ENCODE measurements around the gene ERGIC3.
"Not testable (repeated sequence)": the region's sequence is repeated elsewhere in the genome, so short reads cannot be mapped to it uniquely, and the experiment has no call there.

The ERGIC3 gene

DNA sequence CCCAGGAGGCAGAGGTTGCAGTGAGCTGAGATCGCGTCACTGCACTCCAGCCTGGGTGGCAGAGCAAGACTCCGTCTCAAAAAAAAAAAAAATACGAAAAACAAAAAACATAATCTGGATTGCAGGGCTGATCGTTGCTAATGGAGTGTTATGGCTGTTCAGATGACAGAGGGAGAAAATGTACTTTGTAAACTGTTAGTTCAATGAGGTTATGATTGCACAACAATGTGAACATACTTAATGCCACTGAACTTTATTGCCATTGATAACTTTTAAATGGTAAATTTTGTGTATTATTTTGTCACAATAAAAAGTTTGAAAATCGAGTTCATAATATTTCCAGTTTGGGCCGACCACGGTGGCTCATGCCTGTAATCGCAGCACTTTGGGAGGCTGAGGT lies 22.9 kb upstream of the ERGIC3 start:
- no peak for DNase-seq

DNA sequence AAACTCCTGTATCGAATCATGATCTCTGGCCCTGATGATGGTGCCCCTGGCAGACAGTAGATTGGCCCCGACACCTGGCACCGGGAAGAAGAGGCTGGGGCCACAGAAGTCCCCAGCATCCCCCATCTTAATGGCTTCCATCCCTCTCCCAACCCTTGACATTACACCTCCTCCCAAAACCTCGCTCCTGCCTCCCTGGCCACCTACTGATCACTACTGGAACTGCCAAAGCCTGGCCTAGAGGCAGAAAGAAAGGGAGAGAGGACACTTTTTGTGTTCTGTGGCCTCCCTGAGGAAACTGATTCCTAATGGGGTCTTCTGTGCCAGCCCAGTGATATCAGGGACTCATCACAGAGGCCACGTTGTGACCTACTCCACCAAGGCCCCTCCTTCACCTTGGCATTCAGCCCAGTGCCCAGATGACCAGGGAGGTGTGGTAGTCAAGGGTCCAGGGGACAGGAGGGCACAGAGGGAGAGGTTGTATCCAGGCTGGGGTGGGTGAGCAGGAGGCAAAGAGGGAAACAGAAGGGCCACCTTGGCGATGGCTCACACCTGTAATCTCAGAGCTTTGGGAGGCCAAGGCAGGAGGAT lies 18.5 kb upstream of the ERGIC3 start:
- DNase-seq = no peak

DNA sequence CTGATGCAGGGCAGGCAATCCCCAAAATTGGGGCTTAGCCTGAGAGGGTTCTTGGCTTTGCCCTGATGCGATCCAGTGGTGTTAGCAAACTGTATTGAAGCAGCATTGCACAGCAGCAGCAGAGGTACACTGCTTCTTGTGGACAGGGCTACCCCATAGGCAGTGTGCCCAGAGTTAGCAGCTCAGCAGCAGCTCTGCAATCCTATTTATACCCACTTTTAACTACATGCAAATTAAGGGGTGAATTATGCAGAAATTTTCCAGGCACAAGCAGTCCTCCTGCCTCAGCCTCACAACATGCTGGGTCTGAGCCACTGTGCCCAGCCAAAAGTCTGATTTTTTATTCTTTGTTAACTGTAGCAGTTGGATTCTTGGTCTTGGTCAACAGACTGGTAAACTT lies 16.2 kb upstream of the ERGIC3 start:
- DNase-seq = no peak

DNA sequence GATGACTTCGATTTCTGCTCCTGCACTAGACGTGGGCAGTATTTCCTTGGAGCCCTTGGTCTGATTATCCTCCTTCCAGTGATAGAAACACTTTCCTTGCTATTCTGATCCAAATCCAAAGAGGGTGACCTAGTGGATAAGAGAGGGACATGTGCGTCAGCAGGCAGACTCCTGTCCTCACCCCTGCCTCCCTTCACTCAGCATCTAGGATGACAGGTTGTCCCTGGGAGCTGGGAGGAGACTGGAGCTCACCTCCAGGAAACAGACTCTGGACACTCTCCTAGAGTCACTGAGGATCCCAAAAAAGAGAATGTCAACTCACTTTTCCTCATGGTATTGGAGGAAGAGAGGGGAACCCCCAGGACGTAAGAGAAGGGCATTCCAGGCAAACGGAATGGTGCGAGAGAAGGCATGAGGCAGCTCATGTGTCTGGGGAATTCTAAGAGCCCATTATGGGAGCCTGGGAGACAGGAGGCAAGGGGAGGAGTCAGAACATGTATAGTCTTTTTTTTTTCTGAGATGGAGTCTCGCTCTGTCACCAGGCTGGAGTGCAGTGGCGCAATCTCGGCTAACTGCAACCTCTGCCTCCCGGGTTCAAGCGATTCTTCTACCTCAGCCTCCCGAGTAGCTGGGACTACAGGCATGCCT lies 14.6 kb upstream of the ERGIC3 start:
- DNase-seq = no peak

DNA sequence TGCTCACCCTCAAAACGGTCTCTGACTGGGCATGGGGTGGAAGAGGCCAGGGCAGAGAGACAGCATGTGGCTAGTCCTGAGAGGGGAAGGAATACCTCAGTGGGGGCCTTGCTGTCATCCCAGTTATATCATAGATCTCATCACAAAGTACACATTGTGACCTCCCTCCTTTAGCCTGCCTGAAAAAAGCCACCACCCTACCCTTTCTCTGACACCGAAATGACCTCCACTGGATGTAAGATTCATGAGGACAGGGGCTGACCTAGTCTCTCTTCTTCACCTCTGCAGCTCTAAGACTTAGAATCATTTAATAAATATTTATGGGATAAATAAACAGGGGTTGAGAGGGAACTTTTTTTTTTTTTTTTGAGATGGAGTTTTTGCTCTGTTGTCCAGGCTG lies 12.3 kb upstream of the ERGIC3 start, which contains the start of gene C20orf173:
Gene C20orf173, minus strand, starts transcription at position 101 of the 400 bp plus-strand sequence. CDS start 279 bp downstream, outside the sequence.
- no peak for DNase-seq

DNA sequence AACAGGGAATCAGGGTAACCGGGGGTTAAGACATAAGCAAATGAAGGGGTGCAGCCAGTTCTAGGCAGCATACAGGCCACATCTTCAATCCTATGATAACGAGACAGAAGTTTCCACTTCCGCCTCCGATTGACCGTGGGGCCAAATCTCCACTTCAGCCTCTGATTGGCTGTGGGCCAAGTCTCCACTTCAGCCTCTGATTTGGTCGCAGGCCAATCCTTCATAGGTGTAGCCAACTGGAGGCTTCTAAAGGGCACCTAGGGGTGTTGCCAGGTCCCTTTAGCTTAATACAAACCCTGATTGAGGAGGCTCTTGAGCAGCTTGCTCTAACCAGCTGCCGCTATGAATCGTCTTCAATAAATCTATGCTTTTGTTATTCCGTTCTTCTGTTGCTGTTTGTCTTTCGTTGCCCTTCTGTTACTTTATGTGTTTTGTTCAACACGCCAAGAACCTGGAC lies 2.1 kb upstream of the ERGIC3 start:
- DNase-seq = no peak

DNA sequence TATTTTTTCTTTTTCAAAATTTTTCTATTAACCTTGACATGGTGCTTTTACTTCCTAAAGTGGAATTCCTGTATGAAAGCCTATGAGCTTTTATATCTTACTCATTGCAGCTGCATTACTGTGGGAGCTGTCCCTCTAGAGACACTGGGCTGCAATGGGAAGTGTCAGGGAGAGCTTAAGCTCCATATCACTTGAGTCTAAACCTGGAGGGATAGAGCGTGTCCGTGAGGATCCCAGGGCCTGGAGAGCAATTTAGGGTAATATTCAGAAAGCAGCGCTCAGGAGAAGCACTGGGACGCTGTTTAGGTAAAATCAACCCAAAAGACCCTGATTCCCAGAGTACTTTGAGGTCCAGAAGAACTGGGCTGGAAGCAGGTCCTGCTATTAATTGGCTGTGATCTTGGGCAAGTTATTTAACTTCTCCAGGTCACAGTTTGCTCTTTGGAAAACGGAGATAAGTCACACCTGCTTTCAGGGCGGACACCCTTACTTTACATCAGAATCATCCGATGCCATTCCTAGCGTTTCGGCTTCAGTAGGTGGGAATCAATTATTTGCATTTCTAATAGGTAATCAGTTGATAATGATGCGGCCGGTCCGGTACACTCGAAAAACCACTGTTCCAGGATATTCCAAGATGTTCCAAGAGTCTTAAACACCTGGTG lies 628 bp upstream of the ERGIC3 start:
- no peak for DNase-seq

DNA sequence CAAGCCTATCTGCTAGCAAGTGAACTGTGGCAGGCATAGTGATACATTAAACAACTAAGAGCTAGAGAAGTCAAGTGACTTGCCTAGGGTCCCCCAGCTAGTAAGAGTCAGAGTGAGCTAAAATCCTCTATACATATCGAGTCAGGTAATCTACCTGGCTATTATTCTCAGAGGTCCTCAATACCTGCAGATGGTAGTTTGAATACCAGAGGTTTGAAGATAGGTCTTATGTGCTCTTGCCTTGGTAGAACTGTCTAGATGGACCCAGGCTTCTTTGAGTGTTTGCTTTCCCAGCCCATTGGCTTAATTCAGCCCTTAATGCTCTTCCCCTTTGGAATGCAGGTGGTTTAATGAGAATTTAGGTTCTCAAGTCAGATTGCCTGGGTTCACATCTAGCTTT lies 1.1 kb downstream of the ERGIC3 start:
- DNase-seq = no peak

DNA sequence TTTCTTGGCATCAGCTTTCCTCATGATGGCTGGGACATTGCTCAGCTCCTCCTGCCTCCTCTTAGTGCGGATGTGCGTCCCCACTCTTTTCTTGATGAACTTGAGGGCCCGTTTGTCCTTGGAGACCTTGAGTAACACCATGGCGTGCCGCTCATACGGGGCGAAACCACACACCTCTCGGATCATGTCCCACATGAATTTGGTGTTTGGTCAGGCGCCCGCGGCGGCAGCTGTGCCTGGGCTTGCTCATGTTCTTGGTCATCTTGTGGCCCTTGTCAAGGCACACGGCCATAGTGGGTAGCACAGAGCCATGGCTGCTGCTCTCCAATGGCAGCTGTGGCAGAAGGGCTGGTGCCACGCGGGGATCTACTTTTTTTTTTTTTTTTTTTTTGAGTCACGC lies 2.6 kb downstream of the ERGIC3 start:
- no peak for DNase-seq

DNA sequence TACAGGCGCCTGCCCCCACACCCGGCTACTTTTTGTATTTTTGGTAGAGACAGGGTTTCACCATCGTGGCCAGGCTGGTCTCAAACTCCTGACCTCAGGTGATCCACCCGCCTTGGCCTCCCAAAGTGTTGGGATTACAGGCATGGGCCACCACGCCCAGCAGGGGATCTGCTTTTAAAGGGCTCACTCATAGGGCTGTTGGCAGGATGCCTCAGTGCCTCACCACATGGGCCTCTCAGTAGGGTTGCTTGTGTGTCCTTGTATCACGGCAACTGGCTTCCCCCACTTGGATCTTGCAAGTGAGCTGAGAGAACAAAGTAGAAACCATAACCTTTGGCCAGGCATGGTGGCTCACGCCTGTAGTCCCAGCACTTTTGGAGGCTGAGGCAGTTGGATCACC lies 3.1 kb downstream of the ERGIC3 start:
- not testable (repeated sequence) for DNase-seq

DNA sequence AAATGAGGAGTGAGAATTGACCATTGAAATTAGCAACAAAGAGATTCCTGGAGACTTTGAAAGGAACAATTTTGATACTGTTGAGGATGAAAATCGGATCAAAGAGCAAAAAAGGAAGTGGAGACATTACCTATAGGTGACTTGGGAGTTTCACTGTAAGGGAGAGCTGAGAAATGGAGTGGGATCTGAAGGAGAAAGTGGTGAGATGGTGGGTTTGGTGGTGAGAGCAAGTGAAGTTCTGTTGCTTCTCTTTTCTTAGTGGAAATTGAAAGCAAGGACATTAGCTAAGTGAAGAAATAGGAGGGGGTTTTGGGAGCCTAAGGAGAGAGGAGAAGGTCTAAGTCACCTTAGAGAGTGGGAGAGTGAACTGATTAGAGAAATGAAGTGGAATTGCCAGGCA lies 4.2 kb downstream of the ERGIC3 start:
- no peak for DNase-seq

DNA sequence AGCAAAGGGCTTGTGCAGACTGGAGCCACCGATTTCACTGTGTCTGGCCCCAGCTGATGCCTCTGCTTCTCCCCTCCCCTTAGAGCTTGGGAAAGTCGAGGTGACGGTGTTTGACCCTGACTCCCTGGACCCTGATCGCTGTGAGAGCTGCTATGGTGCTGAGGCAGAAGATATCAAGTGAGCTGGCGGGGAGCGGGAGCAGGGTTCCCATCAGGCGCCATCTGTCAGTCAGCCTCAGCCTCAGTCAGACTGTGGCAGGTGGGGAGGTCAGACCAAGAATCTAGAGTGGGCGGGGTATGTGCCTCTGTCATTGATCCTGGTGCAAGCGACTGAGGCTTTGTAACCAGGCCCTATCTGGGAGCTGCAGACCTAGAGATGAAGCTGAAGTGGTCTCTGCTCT lies 5.5 kb downstream of the ERGIC3 start:
- DNase-seq = no peak

DNA sequence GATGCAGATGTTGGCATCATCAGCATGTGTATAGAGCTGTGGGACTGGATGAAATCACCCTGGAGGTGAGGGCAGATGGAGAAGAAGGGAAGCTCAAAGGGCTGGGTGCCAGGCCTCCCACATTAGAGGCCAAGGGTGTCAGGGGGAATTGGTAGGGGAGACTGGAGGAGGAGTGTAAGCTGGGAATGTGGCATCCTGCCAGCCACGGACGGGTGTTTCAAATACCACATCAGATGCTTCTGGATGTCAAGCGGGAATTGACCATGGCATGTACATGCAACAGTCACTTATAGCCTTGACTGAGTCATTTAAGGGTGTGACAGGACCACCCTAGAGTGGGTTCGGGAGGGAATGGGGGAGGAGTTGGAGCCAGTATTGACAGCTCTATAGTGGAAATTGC lies 9.6 kb downstream of the ERGIC3 start:
- DNase-seq = no peak

DNA sequence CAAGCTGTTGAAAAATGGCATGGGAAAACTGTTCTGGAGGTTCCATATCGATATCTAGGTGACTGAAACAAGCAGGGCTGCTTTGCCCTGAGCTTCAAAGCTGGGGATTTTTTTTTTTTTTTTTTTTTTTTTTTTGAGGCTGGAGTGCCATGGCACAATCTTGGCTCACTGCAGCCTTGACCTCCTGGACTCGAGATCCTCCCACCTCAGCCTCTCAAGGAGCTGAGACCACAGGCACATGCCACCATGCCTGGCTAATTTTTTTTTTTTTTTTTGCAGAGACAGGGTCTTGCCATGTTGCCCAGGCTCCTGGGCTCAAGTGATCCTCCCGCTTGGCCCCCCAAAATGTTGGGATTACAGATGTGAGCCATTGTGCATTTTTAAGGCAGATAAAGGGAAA lies 11.0 kb downstream of the ERGIC3 start:
- no peak for DNase-seq

DNA sequence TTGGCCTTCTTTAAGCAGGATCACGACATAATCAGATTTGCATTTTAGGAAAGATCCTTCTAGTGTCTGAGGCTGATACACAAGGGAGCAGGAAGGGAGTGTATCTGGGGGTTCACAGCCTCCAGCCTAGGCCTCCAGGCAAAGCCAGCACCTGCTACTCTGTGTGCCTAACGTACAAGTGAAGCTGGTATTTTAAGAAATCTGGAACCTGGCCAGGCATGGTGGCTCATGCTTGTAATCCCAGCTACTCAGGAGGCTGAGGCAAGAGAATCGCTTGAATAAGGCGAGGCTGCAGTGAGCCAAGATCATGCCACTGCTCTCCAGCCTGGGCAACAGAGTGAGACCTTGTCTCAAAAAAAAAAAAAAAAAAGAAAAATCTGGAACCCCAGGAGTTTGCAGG lies 13.6 kb downstream of the ERGIC3 start:
- not testable (repeated sequence) for DNase-seq

DNA sequence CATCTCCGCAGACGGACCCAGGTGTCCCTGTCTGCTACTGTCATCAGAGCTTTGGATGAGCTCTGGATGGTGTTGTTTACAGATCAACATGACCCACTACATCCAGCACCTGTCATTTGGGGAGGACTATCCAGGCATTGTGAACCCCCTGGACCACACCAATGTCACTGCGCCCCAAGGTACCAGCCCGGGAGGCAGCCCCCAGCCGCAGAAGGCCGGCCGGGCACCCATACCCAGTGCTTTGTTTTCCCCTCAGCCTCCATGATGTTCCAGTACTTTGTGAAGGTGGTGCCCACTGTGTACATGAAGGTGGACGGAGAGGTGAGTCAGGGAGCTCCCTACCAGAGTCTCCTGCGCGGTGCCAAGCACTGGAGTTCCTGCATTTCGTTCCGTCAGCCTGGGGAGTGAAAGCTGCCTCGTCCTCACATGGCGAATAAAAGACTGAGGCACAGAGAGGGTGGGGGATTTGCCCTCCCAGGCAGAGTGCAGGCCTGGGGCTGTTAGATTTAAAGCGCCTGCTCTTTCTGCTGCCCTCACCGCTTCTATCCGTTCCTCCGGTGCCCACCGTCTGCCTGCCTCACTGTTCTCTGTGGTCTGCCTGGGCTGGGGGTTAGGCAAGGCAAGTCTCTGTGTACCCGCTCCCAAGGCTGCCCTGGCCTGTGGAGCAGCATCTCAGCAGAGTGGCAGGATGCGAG lies 14.2 kb downstream of the ERGIC3 start:
- DNase-seq = no peak

DNA sequence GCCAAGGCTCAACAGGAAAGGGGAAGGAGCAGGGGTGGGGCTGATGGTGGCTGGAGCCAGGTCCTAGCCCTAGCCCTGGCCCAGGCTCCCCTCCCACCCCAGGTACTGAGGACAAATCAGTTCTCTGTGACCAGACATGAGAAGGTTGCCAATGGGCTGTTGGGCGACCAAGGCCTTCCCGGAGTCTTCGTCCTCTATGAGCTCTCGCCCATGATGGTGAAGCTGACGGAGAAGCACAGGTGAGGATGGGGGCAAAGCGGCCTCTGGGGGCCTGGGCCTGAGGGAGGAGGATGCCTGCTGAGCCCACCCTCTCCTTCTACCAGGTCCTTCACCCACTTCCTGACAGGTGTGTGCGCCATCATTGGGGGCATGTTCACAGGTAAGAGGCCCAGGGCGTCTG lies 15.0 kb downstream of the ERGIC3 start:
- DNase-seq = no peak

DNA sequence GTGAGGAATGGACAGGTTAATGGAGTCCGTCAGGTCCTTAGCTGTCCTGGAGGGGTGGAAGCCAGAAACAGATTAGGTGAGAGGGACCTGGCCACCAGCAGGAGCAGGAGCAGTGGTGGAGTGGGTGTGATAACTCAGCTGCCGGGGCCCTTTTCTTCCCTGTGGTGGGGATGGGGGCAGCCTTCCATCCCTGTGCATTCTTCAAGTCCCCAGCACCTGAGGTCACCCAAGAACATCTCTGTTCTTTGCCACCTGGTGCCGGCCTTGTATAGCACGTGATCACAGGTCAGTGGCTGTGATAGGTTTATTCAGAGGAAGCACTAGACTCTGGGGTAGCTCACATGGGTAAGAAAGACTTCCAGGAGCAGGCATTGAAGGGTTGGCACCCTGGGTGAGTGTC lies 16.6 kb downstream of the ERGIC3 start:
- no peak for DNase-seq

DNA sequence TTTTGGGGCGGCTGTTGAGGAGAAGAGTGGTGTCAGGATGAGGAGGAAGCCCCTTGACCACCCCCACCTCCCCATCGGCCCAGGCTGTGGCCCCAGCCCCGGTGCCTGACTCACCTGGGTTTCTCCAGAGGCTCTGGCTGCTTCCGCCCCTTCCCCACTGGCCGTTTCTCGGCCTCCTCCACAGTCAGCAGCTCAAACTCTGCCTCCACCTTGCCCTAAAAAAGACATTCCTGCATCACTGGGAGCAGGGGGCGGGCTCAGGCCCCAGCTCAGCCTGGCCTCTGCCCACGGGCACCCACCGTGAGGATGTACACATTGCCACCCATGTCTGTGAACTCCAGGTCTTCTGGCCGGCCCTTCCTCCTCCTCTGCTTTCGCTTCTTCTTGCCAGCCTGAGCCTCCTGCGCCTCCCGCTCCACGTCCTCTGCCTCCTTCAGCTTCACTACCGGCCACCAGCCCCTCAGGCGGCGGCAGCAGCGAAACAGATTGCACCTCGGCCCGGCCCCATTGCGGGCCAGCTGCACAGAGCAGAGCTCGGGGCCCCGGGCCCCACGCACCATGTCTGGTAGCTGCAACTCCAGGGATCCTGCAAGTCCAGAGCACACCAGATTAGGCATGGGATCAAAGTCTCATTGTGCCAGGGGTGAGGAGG lies 17.3 kb downstream of the ERGIC3 start:
- no peak for DNase-seq

DNA sequence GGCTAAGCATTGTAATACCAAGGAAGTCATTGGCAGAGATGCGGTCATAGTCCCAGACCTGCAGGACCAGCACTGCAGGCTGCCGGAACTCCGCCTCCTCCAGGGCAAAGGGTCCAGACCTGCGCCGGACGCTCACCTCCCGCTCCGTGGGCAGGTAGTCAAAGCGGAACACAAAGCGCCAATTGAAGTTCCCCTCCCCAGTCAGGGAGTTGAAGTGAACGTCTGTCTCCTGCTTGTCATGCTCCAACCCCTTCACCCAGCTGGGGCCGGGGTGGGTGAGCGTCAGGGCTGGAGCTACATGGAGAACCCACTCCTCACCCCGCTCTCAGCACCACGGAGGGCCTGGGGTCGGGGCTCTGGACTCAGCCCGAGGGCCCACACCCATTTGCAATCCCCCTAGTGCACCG lies 18.2 kb downstream of the ERGIC3 start:
- DNase-seq = no peak

DNA sequence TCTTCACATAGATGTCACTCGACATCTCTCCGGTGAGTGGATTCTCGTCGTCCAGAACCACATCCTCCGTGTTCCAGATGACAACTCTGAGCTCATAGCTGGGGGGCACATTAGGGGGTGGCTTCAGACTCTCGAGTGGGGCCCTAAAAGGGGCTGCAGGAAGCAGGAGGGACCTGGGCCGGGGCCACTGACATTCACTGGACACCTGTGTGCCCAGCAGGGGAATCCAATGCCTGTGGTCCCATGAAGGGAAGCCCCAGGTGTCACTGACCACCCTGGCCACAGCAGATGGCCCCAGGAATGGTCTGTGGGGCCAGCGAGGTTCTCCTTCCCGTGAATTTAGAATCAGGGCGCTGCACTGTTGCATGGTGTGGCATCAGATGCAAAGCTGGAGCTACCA lies 18.7 kb downstream of the ERGIC3 start:
- DNase-seq = no peak

DNA sequence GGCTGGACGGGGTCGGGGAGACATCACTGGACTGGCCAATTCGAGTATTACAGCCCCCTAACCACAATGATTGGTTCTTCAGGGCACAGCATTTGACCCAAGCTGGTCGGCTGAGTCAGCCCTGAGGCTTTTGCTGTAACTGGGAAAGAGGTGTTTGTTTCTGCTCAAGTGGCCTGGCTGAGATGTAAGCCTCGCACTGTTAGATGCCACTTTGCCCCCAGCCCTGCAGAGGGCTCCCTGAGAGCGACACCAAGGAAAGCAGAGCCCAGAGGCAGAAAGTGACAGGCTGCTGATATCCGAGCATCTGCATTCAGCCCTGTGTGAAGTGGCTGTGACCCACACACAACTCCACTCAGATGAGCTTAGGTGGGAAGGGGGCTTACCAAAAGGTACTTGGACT lies 19.4 kb downstream of the ERGIC3 start:
- no peak for DNase-seq

DNA sequence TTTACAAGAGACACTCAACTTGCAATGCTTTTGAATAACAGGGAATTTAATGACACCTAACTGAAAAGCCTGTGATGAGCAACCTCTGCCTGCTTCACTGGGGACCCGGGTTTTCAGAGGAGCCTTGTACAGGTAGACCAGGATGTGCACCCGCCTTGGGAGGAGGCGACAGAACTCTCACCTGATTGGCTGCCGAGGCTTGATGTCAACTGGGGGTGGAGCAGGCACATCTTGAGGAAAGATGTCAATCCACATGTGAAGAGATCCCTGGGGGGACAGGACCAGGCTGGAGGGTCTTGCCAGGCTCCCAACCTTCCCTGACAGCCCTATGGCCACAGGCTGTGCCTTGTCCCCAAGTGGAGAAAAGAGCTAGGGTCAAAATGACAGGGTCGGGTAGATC lies 19.8 kb downstream of the ERGIC3 start:
- no peak for DNase-seq
